ENCODE measurements around the gene C2CD2.

C2CD2 gene

DNA sequence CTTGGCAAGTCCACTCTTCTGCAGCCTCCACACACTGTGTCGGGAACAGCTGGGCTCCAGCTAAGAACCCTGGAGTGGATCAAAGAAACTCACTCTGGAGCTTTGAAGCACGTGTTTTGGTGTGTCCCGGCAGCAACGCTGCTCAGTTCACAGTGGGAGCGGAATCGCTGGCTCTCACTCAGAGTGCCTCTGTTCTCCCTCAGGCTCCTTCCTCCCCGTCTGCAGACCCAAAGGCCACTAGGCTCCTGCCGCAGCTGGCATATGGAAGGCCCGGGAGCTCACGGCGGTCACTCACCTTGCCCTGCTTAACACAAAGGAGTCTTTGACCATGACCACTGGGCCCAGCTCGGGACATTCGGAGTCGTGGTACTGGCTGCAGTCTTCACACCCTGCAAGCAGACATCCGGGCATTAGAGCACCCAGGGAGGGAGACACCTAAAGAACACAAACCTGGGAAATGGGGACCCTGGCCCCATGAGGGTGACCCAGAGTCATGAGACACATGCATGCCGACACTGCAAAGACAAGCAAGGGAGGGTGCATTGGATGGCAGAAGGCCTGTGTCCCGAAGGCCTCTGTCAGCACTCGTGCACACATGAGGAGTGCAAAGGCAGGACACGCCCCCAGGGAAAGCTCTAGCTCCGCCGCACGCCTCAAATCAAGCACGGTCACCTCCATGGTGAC lies 94.4 kb downstream of the C2CD2 start:
- DNase-seq, result no peak

DNA sequence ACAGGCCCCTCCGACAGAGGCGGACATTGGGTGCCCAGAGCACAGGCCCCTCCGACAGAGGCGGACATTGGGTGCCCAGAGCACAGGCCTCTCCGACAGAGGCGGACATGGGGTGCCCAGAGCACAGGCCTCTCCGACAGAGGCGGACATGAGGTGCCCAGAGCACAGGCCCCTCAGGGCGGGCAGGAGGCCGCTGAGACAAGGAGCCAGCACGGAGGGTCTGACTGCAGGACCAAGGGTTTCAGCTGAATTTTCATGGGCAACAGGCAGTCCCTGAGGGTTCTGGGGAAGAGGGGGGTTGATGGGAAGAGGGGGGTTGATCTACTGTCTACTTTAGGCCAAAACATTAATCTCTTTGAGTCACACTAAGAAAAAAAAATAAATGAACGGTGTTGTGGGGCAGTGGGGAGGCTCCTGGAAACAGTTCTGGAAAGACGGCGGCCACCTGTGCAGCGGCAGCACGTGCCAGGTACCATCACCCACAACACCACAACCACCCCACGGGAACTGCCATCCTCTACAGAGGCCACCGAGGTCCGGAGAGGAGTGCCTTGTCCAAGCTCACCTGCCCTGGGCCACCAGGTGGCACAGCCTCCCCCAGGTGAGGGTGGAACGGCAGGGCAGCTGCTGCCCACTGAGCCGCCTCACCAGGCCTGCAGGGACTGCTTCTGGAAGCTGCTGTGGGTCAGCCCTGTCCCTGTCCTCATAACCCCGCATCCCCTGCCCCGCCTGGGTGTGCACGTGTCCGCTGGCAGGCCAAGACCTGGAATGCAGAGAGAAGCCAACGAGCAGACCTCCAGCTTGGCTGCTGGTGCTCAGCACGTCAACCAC lies 95.1 kb downstream of the C2CD2 start:
- no peak for DNase-seq

DNA sequence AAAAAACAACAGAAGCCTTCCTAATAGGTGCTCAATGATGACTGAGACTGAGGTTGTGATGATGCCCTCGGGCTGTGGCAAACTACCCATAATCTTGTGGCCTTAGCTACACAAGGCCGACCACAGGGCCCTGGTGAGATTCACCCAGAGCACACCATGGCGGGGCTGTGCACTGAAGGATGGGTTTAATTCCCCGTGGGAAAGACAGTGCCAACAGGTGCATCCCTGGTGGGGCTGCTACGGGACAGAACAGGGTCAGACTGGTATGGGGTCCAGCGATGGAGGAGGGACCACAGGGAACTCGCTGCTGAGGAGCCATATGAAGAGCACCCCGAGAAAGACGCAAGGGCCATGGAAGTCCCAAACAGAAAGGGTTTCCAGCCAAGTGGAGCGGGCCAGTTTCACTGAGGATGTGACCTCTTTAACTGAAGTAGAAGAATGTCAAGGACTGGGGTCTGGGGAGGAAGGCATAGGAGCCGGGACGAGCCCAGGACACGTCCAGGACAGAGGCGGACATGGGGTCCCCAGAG lies 96.0 kb downstream of the C2CD2 start:
- no peak for DNase-seq

DNA sequence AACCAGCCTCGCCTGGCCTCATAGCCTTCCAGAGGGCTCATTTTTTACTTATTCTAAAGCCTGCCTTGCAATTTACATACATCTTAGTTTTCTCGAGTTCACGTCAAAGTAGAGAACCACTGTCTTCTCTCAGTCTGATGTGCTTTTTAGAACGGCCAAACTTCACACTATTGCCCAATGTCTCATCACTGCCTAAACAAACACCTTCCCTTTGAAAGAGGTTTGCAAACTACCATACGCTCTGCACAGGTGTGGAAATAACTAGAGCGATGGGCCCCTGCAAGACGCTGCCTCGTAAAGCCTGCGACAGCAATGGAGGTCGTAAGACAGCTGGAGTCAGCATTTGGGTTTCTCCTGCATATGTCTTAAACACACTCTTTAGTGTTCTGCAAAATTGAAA lies 97.2 kb downstream of the C2CD2 start:
- no peak for DNase-seq

DNA sequence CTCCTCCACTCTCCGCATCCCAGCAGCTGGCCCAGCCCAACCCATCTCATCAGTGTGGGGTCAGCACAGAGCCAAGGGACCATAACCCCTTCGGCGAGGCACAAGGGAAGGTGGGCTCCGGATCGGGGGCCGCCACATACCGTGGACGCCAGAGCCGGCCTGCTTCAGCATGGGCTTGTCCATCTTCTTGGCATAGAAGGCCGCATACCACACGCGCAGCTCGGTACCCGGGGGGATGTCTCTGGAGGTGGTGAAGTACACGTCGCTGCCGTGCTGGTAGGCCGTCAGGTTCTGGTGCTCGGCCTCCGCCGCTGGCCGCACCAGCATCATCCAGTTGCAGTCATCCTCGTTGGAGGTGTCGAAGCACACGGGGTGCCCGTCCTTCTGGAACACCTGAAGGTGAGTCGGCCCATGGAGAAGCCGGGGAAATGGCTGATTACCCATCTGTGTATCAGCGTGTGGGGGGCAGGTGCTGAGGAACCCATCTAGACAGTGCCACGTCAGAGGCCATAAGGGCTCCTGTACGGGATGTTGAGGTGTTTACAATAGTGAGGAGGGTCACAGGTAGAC lies 99.3 kb downstream of the C2CD2 start:
- no peak for DNase-seq

DNA sequence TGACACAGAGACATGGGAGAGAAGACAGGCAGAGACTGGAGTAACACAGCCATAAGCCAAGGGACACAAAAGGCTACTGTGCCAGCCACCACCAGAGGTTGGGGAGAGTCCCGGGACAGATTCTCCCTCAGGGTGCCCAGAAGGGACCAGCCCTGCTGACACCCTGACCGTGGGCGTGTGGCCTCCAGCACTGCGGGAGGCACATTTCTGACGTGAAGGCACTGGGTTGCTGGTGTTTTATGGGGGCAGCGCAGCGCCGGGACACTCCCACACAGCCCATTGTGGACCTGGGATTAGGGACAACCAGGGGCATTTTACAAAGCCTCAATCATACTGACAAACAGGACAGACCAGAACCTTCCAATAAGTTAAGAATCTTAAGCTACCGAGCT lies 100.9 kb downstream of the C2CD2 start:
- DNase-seq, result no peak

DNA sequence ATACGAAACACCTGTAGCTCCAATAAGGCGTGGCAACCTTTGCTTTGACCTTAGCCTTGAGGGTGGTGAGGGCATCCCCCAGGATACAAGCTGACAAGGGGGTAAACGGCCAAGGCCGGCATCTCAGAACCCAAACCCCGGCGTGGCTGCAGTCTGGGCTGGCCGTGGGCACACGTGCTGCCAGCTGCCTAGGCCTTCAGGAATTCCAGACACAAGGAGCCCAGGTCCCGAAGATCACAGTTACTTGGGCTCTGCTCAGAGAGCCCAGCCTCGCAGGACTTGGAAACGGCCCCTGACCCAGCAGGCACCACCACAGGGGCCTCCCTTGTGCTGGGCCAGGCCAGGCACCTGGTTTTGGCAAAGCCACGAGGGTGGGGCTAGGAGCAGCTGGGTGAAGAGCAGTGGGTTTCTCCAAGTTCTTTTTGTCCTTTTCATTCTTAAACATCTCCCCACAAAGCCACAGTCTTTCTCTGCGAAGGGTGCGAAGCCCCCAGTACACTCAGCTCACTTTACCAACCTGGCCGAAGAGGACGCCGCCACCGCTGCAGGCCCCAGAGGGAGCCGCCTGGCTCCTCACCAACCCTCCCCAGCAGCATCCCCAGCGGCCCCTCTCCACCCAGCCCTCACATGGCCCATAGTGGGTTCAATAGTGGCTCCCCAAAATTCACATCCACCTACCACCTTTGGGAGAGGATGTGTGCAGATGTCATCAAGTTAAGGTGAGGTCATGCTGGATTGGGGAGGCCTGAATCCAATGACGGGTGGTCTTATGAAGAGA lies 101.5 kb downstream of the C2CD2 start:
- no peak for DNase-seq

DNA sequence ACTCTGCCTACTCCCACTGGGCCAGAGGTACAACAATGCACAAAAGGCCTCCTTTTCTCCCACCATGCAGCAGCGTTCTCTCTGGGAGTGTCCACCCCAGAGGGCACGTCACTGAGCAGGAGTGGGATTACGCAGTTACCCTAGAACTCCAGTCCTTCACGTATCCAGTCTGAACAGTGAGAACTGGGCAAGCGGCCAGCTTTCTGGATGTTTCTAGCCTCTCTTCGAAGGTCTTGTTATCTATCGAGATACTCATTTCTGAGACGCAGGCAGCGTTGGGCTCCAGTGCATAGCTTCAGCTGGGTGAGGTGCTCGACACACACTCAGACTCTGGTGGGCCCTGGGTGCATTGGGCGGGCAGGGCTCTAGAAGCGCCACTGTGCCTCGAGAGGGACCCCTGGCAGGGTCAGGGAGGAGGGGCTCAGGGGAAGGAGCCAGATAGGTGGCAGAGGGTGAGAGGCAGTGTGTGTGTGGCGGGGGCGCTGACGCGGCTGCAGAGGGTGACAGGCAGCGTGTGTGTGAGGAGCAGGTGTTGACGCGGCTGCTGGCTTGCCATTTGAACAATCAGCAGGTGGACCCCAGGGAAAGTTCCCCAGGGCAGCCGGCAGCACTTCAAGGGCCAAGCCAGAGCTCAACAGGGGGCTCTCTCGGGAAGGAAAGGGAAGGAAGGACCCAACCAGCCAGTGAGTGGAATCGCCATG lies 102.6 kb downstream of the C2CD2 start:
- no peak for DNase-seq

DNA sequence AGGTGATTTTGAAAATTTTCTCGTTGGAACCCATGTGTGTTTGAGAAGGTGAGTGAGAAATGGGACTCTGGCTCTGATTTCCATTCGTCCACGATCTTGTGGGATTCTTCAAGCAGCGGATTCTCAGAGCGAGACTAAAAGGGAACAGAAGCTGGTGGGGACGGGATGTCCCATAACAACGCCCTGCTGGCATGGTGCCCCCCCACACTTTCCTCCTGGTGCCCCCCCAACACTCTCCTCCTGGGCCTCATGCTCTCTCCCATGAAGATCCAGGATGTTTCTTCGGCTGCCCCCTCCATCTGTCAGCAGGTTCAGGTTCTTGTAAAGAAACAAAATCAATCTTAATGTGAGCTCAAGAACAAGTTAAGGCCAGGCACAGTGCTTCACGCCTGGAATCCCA lies 103.7 kb downstream of the C2CD2 start:
- DNase-seq, result no peak

DNA sequence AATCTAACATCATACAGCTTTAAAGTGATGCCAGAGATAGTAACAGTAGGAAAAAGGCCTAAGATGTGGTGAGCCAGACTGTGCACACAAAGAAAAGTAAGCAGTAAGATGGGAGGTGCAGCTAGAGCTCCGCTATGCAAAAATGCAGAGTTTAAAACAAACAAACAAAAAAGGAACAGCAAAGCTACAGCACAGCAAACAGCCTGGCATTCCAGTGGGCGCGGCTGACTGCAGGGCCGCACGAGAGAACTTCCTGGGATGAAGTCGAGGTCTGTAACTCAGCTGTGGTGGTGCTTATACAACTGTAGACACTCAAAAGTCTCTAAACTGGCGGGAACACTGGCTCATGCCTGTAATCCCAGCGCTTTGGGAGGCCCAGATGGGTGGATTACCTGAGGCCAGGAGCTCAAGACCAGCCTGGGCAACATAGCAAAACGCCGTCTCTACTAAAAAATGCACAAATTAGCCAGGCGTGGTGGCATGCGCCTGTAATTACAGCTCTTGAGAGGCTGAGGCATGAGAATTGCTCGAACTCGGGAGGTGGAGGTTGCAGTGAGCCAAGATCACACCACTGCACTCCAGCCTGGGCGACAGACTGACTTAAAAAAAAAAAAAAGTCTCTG lies 104.7 kb downstream of the C2CD2 start:
- DNase-seq, result no peak

DNA sequence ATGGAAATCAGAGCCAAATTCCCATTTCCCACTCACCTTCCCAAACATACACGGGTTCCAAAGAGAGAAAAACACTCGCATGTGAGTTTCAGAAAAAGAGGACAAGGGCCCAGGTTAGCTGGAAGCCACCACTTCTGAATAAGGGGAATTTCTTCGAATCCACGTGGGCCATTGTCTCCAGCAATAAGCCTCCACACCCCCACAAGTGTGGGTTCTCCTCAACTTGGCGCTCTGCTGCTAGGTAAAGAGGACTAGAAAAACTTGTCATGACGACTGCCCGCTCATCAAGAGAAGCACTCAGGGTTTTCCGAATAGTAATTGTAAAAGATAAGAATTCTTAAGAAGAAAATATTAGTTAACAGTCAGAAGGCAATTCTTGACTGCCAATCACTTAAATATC lies 105.3 kb downstream of the C2CD2 start:
- DNase-seq, result no peak

DNA sequence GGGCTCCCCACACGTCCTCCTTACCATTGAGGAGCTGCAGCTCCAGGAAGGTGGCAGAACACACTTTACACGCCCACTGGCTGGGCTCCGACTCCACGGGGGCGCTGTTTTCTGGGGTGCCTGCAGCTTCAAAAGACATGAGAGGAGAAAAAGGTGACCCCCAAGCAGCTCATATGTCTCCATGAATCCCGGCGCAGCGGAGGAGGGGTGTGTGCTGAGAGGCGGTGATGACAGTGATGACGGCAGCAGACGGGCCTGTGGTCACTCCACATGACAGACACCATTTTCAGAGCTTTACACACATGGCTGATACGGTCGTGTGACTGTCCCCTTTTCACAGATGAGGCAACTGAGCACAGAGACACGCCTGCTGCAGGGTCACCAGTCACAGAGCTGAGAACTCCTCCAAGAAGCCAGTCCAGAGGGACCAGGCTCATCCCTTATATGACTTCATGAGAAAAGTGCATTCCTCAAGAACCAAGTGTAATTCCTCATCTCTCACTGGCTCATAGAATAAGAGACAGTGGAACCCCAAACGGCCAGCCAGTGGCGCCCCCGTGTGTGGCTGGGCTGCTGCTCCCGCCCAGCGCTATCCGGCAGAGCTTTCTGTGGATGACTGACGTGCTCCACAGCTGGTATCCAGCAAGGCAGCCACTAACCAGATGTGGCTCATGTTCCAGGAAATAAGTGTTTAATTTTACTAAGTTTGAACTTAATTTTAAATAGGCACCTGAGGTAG lies 106.6 kb downstream of the C2CD2 start:
- no peak for DNase-seq

DNA sequence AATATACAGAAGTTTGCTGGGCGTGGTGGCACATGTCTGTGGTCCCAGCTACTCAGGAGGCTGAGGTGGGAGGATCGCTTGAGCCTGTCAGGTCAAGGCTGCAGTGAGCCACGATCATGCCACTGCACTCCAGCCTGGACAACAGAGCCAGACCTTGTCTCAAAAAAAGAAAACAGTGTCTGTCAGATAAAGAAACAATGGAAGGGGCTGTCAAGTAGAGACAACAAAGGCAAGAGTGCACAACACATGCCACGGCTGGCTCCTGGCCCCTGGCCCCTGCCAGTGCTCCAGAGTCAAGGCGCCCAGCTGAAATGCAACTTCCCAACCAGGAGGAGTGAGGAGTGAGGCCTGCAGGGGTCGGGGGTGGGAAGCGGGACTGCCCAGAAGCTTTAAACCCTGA lies 107.3 kb downstream of the C2CD2 start:
- no peak for DNase-seq

DNA sequence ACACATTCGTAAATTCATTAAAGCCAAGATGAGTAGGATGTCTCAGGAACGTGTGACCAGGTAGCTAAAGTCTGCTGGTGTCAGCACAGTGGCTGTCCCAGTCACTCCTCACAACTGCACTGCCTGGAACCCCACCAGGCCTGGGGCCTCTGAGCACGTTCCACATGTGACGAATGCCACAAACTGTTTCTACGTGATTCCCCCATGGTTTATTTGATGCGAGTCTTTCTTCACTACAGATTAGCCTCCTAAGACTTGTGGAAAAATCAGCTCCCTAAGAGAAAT lies 107.8 kb downstream of the C2CD2 start:
- no peak for DNase-seq

DNA sequence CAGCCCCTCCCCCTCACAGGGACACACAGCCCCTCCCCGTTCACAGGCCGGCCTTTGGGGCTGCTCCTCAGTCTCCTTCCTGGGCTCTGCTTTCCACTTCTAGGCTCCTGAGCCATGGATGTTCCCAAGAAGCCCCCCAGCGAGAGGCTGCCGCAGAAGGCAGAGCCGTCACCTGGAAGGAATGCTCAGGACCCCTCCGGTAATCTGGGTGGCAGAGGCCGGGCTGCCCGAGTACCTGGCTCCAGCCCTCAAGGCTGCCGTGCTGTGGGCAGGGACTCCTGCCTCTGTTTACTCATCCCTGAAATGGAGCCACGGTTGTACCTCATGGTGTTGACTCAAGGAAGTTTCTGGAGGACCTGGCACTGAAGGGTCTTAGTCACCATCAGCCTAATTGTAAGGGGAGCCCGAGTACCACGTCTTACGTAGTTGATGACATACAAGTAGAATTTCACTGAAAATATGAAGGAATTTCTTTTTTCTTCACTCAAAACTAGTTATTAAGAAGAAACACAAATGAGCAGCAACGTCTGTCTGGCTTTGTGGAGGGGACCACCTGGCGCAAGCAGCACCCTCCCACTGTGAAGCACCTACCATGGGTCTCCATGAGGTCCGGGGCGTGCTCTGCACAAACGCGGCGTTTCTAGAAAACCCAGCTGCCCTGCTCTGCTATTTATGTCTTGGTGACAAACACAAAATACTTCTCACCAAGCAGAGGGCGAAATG lies 108.3 kb downstream of the C2CD2 start:
- no peak for DNase-seq

DNA sequence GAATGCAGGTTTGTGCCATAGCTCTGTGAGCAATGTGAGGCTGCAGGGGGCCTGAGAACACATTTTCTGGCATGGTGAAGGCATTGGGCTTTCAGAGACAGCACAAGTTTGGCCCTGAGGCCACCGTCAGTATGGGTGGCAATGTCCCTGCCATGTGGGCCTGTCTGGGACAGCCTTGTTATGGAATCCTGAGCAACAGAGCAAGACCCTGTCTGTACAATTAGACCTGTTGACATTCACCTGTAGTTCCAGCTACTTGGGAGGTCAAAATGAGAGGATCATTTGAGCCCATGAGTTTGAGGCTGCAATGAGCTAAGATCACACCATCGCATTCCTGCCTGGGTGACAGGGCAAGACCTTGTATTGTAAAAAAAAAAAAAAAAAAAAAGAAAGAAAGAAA lies 110.2 kb downstream of the C2CD2 start:
- DNase-seq, result no peak

DNA sequence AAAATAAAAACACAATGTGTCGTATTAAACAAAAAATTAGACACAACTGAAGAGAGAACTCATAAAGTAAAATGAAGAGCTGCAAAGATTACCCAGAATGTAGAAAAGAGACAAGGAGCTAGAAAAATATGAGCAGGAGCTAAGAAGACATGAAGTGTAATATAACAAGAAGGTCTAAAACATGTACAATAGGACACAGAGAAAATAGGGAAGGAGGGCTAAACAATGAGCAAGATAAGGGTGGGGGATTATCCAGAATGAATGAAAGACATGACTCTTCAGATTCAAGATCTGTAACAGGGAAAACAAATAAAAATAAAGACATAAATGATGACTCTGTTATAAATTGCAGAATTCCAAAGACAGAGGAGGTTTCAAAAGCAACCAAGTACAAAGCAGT lies 112.9 kb downstream of the C2CD2 start:
- DNase-seq, result no peak

DNA sequence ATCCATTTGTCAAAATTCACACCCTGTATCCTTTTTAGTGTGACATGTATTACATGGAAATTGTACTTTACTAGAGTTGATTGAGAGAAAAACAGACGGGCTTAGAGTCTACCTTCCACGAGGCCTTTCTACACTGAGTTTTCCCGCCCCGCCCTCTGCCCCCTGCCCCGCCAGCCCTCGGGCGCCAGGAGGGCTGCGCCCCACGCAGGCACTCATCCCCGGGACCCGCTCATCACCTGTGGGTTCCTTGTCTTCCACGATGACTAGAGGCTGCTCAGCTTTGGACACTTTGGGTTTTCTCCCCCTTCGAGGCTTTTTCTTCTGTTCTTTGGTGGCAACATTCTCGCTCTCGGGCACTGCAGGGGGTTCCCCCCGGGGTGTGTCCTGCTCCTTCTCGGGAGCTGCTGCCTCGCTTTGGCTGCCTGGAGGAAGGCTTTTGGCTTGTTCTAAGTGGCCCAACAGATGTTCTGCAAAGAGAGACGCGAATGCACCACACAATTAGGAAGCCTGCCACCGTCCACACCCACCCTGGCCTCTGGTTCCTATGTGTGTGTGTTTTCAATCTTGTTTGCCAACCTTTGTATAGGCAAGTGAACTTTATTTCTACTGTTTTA lies 114.3 kb downstream of the C2CD2 start:
- DNase-seq, result no peak

DNA sequence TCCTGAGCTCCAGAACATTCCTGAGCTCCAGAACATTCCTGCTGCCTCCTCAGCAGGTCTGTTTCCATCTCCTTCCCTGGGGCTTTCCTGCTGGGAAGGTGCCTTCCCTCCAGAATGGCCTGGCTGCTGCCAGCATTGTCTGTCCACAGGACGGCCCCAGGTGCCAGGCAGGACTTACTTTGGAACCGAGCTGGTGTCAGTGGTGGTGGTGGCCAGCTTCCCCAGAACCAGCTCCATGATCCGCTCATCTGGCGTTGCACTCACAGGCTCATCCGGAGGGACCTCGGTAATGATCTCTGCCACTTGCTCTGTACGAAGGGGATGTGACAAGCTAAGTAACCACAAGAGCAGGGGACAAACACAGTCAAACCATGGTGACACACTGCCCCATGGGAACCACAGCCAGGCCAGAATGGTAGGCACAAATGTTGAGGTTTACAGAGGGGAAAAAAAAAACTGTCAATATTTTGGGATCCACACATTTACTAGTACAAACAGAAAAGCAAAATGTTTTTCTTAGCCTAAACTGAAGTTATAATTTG lies 116.0 kb downstream of the C2CD2 start:
- DNase-seq, result no peak
